LNCAP (cell line): ENCODE data around the gene INPP5D.

Source experiments
- CTCF ChIP-seq: fragments of 450-650 bp; IDR thresholded peaks from 2 replicates; pipeline ENCODE4 v1.5.1; 2017; ENCODE audit warnings: mild to moderate bottlenecking

The INPP5D gene

DNA sequence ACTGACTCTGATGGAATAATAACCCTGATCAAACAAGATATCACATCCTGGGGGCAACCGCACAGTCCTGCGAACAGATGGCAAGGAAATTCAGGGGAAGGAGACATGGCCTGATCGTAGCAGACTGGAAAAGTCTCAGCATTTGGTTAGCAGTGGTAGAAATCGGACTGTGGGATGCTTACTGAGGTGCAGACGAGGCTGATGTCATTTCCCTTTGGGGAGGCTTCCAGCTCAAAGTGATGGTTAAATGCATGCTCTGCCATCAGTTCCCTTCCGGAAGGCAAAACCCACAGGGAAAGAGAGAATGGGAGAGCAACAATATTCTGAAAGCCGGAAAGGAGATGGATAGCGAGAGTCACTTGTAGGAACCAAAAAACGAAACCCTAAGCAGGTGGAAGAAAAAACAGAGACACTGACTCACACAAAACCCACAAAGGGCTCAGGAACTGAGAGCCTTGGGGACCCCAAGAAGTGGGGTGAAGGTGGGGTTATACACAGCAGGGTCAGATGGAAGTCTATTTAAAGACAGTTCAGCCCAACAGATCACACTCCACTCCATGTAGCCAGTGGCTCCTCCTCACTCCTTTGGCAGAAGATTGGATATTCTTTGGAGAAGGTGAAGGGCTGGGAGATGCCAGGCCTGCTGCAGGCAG lies 93.1 kb downstream of the INPP5D start:
- TF ChIP-seq CTCF, result no peak

DNA sequence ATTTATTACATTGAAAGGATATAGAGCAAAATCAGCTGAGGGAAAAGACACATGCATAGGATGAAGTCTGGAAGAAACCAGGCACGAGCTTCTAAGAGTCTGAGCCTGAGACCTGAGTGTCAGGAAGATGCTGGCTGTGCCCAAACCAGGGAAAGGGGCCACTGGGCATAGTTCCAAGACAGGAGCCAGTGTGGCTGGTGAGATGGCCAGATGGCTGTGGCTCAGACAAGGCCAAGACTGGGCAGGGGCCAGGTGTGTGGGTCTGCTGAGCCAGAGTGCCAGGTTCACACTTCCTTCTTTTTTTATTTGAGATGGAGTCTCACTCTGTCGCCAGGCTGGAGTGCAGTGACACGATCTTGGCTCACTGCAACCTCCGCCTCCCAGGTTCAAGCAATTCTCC lies 95.9 kb downstream of the INPP5D start:
- TF ChIP-seq CTCF, result no peak

DNA sequence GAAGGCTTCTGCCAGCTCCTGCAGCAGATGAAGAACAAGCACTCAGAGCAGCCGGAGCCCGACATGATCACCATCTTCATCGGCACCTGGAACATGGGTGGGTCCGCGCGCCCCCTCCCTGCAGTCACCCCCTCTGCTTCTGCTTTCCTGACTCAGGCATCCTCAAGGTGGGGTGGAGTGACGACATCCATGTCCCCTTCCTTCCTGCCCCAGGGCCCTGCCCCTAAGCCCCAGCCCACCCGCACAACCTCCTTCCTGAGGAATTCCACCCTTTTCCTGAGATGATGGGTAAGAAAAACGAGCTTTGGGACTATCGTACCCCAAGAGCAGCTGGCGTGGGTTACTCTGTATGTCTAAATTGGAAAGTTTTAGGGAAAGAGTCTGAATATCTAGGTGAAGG lies 101.6 kb downstream of the INPP5D start:
- TF ChIP-seq CTCF, result no peak

- TF ChIP-seq CTCF, result no peak
Observed at GRCh38 chr2:233162770-233163169, 102.6 kb downstream of the INPP5D start.

- TF ChIP-seq CTCF, result no peak
Observed at GRCh38 chr2:233163486-233164103, 103.5 kb downstream of the INPP5D start.

GRCh38 chr2:233164128-233164635 lies 104.0 kb downstream of the INPP5D start:
- no peak for TF ChIP-seq CTCF

DNA sequence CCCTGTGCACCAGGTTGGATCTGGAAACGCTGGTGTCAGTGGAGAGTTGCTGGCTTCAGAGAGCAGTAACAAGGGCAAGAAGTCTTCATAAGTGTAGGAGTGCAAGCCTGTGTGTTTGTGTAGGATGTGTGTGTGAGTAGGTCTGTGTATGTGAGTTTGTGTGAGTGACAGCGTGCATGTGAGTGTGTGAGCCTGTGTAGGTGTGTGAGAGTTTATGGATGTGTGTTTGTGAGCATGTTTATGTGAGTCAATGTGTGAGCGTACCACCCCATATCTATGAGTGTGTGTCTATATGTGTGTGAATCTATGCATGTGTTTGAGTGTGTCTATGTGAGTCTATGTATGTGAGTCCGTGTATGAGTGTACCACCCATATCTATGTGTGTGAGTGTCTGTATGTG lies 104.8 kb downstream of the INPP5D start:
- TF ChIP-seq CTCF, result no peak
